Measurements from ENCODE around the gene AGPAT4.
A peak's percentile ranks its signal among the peaks of the same experiment; 100 is the strongest.
"Not testable (repeated sequence)": the region's sequence is repeated elsewhere in the genome, so short reads cannot be mapped to it uniquely, and the experiment has no call there.

Gene AGPAT4, protein sequence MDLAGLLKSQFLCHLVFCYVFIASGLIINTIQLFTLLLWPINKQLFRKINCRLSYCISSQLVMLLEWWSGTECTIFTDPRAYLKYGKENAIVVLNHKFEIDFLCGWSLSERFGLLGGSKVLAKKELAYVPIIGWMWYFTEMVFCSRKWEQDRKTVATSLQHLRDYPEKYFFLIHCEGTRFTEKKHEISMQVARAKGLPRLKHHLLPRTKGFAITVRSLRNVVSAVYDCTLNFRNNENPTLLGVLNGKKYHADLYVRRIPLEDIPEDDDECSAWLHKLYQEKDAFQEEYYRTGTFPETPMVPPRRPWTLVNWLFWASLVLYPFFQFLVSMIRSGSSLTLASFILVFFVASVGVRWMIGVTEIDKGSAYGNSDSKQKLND

DNA sequence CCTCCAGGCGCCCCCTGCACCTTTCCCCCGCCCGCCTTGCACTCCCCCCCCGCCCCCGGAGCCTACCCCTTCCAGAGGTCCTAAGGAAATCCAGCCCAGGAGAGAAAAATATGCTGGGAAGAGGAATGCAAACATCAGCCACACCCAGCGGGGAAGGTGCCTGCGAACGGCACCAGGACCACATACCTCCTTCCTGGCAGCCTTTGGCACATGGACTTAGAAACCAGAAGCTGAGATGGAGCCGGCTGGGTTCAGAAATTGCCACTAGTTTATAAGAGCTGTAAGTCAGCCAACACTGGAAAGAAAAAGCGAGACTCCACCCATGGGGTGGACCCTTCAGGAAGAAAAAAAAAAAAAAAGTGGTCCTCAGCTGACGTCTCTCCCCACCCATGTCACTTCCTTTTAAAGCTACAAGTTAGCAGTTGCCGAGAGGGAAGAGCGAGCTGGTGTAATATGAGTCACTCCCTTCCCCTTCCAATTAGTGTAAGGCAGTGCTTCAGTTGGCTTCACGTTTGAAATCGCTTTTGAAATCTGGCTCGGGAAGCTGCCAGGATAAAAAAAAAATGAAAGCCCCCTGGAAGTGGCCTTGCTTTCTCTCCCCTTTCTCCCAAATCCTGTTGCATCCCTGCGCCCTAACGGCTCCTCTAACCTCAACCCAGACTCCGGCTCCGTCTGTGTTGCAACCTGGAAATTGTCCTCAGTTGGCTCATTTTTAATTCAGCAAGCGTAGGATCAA, at the start of gene AGPAT4:
AGPAT4 (minus strand) TSS at position 310 of the 736 bp plus-strand sequence. CDS start 41,848 bp downstream, outside the sequence.
- peak; percentile 94 for DNase-seq (ENCODE audit: low spot score)

DNA sequence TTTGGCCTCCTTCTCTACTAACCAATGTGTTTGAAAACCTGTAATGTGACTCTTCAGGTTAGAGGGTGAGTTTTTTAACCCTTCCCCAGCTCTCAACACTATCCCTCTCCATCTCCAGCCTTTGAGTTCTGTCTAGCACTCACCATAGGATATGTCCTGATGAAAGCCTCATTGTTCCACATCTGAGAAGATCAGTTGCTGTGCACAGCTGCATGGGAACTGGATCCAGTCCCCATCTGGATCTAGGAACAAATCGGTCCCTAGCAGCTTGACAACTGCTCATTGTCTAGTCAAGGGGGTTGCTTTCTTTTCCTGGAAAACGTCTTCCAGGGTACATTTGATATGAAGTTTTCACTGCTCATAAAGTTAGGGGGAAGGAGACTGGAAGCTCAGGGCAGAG, 45.4 kb upstream of the AGPAT4 start:
- no peak for DNase-seq (ENCODE audit: low spot score)

DNA sequence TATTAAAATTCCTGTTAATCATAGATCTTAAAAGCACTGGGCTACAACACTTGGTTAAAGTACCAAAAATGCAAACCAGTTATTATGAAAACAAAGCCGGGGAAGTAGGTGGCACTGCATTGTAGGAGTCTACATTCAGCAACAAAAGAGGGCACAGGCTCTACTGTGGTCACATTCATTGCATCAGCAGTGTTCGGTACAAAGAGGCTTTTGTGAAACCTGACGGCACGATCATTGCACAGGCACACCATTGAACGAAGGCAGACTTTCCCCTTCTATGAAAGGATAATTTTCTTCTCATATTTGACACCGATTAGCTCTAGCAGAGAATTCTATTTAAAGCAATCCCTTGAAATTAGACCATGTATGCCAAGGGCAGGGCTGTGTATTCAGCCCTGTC, 44.6 kb upstream of the AGPAT4 start:
- DNase-seq (ENCODE audit: low spot score), result no peak

DNA sequence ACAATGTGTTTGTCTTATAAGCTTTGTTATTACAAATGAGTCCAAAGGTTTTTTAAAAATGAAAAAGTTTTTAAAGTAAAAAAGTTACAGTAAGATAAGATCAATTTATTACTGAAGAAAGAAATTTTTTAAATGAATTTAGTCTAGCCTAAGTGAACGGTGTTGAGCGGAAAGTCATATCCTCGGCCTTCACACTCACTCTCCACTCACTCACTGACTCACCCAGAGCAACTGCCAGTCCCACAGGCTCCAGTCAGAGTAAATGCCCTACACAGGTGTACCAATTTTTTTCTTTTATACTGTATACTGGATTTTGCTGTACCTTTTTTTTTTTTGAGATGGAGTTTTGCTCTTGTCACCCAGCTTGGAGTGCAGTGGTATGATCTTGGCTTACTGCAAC, 42.7 kb upstream of the AGPAT4 start:
- no peak for DNase-seq (ENCODE audit: low spot score)

DNA sequence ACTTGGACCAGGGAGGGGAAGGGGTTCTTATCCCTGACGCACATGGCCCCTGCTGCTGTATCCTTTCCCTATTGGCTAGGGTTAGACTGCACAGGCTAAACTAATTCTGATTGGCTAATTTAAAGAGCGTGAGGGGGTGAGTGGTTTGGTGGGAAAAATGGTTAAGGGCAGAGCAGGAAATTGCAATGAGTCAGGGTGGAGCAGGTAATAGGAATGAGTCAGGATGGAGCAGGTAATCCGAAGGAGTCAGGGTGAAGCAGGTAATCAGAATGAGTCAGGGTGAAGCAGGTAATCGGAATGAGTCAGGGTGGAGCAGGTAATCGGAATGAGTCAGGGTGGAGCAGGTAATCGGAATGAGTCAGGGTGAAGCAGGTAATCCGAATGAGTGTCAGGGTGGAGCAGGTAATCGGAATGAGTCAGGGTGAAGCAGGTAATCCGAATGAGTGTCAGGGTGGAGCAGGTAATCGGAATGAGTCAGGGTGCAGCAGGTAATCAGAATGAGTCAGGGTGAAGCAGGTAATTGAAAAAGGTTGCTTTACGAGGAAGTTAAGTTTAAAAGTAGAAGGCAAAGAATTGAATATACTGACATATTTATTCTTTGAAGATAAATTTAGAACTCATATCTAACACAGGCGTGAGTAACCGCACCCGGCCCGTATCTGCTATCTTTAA, 41.5 kb upstream of the AGPAT4 start:
- not testable (repeated sequence) for DNase-seq (ENCODE audit: low spot score)

DNA sequence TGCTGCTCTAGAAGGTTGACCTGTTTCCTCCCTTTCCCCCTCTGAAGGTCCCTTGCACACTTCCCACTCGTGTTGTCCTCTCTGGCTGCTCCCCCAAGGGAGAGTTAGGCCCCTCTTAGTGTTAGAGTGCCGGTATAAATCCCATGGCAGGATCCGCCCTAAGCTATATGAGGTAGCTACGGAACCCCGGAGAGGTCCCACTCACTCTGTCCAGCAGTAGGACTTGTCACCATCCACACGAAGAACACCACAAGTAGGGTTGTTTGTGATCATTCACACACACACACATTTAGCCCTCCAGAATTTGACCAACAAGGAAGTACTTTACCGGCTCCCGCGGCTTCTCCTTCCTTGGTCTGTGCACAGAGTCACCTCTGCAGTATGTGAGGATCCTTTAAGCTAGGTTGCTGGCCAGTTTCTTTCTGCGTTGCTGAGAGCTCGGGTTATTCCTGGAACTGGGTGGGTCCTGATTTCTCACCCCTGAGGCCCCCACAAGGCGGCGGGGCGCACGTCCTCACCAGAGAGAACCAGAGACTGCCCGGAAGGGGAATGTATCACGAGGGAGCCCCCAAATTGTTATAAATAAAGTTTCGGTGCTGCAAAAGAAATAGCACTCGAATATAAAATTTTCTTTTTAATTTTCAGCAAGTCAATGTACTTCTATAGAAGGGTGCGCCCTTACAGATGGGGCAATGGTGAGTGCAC, 40.8 kb upstream of the AGPAT4 start:
- not testable (repeated sequence) for DNase-seq (ENCODE audit: low spot score)

DNA sequence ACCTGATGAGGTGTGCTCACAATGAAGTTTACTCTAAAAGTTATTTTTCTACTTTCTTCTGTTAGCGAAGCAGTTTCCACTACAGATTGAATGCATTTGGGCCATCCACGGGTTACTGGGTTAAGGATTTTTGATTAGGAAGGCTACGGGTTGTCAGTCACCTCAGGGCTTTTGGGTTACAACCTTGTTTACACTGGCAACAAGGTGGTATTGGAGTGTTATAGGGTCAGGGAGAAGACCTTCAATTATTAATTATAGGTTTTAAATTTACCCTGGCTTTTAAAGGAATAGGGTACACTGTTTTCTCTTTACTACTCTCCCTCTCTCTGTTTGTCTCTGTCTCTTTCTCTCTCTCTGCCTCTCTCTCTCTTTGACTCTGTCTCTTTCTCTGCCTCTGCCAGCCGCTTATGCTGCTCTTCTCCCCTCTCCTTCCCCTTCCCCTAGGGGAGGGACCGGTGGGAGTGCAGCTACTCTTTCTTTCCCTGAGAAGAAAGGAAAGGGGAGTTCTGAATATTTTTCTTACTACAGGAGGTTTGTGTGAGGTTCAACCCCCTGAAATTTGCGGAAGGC, 40.2 kb upstream of the AGPAT4 start:
- DNase-seq (ENCODE audit: low spot score), result no peak

DNA sequence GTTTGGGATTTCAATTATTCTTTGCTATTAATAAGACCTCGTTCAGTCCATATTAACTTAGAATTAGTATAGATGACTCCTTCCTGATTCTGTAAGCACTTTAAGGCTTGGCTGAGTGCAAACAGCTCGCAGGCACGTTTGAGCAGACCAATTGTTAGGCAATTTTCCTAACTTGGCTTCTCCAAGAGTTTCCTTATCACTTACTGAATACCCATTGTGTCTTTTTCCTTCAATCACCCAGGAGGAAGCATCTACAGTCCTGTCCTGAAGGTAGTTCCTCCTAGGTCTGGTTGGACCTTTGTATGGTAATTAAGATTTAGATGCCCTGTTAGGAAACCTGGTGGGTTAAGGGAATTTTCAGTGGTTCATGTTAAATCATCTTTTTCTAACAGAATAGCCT, 39.6 kb upstream of the AGPAT4 start:
- not testable (repeated sequence) for DNase-seq (ENCODE audit: low spot score)

DNA sequence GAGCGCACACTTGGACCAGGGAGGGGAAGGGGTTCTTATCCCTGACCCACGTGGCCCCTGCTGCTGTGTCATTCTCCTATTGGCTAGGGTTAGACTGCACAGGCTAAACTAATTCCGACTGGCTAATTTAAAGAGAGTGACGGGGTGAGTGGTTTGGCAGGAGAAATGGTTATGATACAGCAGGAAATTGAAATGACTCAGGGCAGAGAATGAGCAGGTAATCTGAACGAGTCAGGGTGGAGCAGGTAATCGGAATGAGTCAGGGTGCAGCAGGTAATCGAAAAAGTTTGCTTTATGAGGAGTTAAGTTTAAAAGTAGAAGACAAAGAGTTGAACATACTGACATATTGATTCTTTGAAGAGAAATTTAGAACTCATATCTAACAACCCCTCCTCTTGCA, 35.9 kb upstream of the AGPAT4 start:
- DNase-seq (ENCODE audit: low spot score), result not testable (repeated sequence)

DNA sequence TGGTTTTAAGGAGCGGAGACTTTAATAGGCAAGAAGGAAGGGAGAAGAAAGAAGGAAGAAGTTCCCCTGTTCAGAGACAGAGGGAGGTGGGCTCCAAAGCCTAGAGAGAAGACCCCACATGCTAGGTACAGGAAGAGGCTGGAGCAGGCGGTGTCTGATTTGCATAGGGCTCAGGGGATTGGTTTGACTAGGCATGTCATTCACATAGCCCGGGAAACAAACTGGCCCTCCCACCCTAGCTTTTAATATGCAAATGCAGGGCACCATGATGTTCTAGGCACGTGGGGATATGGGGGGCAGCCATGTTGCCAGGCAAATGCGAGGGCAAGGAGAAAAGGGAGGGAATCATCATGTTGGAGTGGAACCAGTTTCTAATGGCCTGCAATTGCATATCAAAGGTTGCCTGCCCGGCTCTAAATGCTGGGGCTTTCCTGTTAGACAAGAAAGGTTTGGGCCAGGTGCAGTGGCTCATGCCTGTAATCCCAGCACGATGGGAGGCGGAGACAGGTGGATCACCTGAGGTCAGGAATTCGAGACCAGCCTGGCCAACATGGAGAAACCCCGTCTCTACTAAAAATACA, 34.3 kb upstream of the AGPAT4 start:
- DNase-seq (ENCODE audit: low spot score), result peak; percentile 11

DNA sequence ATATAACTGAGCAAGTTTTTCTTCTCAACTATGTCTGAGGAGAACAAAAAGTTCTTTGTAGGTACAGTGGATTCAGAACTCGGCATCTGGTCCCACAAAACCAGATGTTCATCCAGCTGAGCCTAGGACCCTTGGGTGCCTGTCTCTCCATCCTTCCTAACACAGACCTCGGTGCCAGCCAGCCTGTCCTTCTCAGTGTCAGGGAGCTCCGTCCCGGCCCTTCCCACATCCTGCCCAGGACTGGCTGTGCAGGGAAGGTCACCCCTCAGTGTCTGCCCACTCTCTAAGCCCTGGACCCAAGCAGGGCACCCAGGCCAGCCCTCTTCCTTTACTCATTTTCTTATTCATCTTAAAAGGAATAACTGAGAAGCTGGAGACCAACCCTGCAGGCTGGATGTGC, 32.0 kb upstream of the AGPAT4 start:
- DNase-seq (ENCODE audit: low spot score), result no peak

DNA sequence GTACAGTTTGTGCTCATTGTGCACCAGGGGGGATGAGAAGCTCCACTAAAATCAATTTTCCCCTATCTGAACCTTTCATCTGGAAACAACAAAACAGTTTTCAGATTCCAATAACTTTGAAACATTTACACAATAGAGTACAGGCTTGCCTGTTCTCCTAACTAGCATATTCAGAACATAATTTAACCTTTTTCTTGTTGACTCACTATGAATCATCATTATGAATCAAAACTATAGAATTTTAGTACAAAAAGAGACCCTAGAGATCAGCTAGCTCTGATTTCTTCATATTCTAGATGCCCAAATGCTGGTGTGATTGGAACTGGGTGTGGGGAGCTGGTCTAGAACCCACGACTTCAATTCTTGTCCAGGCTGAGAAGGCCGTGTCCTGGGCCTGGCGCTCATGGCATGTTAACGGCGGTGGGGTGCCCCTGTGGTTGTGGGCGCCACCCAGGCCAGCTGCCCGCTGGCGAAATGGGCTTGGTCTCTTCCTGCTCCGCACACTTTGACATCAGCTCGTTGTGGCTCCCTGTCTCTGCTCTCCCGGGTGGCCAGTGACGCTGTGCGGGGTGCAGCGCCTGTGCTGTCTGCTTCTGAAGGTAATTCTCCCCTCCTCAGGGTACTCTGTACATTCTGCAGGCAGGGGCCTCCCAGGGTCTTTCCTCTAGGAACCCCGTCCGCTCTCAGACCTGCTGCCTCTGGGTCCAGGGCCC, 29.9 kb upstream of the AGPAT4 start:
- no peak for DNase-seq (ENCODE audit: low spot score)

DNA sequence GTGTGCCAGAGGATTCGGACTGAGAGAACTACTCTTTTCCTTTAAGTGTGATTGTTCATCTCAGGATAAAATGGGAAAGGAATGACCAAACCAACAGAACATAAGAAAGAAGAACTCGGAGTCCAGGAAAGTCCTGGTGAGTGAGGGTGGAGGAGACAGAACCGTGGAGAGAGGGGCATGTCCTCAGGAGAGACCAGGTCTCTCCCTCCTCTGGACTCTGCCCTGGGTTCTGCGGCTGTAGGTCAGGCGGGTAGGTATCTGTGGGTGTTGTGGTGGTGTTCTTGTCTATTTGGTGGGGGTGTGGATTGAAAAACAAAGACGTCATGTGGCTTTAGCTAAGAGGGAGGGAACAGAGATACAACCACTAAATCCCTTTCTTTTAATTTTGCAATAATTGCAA, 29.1 kb upstream of the AGPAT4 start:
- no peak for DNase-seq (ENCODE audit: low spot score)

DNA sequence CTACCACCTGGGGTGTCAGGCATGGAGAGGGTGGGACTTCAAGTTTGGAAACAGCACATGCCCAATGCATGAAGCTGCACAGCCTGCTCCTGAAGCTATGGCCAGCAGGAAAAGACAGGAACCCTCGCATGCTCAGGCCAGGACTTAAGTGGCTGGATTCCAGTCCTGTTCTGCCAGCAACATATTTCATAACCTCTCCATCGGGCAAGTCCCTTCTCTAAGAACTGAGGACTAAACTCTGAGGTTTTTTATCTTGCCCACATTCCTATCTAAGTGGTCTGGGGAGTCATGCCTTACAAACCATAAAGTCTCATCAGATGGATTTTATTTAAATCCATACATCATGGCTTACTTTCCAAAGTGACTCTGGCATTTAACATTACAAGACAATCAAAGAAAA, 27.5 kb upstream of the AGPAT4 start:
- DNase-seq (ENCODE audit: low spot score), result no peak

DNA sequence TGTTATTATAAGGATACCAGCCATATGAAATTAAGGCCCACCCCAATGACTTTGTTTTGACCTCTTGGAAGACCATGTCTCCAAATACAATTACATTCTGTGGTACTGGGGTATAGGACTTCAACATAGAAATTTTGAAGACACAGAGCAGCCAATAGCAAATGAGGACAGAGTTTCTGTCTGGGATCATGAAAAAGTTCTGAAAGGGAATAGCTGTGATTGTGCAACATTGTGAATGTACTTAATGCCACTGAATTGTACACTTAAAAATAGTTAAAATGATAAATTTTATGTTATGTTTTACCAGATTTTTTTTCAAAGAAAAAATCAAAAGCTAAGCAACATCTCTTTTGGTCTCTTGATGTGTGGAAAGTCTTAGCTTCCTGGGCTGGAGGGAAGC, 27.0 kb upstream of the AGPAT4 start:
- DNase-seq (ENCODE audit: low spot score), result no peak

DNA sequence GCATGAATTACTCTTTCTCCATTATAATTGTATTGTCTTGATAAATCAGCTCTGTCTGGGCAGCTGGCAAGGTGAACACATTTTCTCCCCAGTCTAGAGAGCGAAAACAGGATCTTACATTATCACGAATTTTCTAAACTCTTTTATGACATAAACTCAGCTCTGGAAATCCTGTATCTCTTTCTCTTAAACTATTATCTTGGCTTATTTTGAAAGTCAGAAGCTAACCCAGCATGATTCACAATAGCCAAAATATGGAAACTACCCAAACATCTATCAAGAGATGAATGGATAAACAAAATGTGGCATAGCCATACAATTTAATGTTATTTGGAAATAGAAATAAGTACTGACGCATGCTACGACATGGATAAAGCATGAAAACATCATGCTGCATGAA, 25.9 kb upstream of the AGPAT4 start:
- no peak for DNase-seq (ENCODE audit: low spot score)

DNA sequence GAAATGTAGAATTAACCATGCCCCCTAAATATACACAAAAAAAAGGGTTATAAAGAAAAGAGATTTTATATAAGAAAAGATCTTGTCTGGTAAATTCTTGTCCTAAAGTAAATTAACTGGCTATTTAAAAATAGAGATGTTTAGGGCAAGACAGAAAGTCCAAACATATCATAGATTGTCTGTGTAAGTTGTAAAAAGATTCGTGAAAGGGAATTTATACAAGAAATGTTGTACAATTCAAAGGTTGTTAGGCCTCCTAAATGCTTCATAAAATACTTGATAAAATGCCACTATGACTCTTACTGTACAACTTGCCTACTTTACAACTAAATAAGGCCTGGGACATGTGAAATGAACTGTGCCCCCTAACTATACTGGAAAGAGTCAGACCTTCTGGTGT, 21.9 kb upstream of the AGPAT4 start:
- DNase-seq (ENCODE audit: low spot score), result no peak

DNA sequence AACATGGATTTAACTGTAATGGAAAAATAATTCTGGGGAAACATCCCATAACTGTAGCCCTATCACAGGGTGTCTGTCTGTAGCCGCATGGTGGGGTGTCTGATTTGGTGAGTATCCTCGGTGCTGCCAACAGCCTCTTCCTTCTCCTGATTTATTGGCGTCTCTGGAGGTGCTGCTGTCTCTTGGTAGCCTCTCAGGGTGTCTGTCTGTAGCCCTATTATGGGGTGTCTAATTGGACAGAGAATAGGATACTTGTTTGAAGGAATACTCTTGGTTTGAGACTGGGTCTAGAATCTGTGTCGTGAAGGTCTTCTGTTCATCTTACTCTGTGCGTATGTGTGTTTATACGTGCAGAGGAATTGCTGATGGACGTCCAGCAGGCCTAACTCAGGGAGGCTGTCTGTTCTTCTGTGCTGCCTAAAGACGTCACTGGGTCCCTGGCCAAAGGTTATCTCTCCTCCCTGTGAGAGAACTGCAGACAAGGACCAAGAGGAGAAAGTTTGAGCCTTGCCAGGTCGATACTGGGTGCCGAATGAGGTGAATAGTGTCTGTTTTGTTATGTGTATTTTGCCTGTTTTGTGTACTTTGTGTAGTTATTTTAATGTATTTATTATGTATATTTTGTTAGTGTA, 18.9 kb upstream of the AGPAT4 start:
- DNase-seq (ENCODE audit: low spot score), result no peak

DNA sequence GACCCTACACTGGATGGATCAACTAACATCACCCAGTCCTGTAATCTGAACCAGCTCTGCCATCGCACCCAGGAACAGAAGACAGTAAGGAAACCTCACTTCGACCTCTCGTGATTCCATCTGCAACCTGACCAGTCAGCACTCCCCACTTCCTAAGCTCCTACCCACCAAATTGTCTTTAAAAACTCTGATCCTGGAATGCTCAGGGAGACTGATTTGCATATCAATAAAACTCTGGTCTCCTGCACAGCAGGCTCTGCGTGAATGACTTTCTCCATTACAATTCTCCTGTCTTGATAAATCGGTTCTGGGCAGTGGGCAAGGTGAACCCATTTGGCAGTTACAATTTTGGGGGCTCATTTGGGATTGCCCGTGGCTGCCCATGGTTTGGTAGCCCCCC, 18.3 kb upstream of the AGPAT4 start:
- DNase-seq (ENCODE audit: low spot score), result no peak

DNA sequence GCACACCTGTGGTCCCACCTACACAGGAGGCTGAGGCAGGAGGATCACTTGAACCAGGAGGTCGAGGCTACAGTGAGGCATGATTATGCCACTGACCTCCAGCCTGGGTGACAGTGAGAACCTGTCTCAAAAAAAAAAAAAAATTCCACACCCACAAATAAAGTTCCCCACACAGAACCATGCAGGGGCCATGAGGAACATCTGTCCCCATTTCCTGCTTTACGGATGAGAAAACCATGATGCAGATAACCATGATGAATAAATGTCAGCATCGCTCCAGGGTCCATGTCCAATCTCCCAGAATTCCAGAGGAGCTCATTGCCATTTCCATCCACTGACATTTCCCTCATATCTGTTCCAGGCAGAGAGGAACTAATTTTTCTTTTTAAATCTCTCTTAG, 16.9 kb upstream of the AGPAT4 start:
- no peak for DNase-seq (ENCODE audit: low spot score)

DNA sequence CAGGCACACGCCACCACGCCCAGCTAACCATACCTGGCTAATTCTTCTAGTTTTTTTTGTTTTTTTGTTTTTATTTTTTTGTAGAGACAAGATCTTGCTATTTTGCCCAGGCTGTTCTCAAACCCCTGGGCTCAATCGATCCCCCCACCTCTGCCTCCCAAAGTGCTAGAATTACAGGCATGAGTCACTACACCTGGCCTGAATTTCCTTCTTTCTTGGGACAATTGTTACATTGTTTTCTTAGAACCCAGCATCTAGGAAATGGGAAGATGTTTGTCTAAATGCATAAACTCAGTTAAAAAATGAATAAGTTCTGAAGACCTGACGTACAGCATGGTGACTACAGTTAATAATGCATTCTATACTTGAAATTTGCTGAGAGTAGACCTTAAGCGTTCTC, 10.8 kb upstream of the AGPAT4 start:
- DNase-seq (ENCODE audit: low spot score), result no peak

Data from NAMALWA (cell line).